8988T (cell line): ENCODE results near the gene CDC42SE1.

ENCODE experiments used
- DNase-seq: peaks from one replicate; pipeline ENCODE4 v3.0.0; 2011

The CDC42SE1 gene

GRCh38 chr1:151051356-151052009 is 7.9 kb downstream of the CDC42SE1 start:
- no peak for DNase-seq

- DNase-seq = no peak
These were observed 9.3 kb downstream of the CDC42SE1 start for GRCh38 chr1:151050051-151050688.

GRCh38 chr1:151049458-151049857 is 10.0 kb downstream of the CDC42SE1 start:
- DNase-seq = no peak

- DNase-seq = no peak
These were observed 10.8 kb downstream of the CDC42SE1 start for GRCh38 chr1:151048645-151049032.

- peak; percentile 81 for DNase-seq
These were observed 11.3 kb downstream of the CDC42SE1 start for GRCh38 chr1:151047925-151048644.

- peak; percentile 79 for DNase-seq
These were observed 11.9 kb downstream of the CDC42SE1 start, which contains the start of gene C1orf56 for GRCh38 chr1:151047591-151047924. Gene C1orf56, plus strand, starts transcription at chr1:151047751. Its CDS starts 97 bp downstream, at chr1:151047848.

- no peak for DNase-seq
These were observed 16.3 kb downstream of the CDC42SE1 start for GRCh38 chr1:151043163-151043562.

- no peak for DNase-seq
These were observed 19.9 kb downstream of the CDC42SE1 start for GRCh38 chr1:151039521-151039920.

- no peak for DNase-seq
These were observed 22.4 kb downstream of the CDC42SE1 start for GRCh38 chr1:151037032-151037431.

- no peak for DNase-seq
These were observed 23.1 kb downstream of the CDC42SE1 start, which contains the start of gene BNIPL for GRCh38 chr1:151036356-151036755. Gene BNIPL, plus strand, starts transcription at chr1:151036586. Its CDS starts 140 bp downstream, at chr1:151036726.

GRCh38 chr1:151035167-151035566 is 24.3 kb downstream of the CDC42SE1 start:
- no peak for DNase-seq

- DNase-seq = no peak
These were observed 27.3 kb downstream of the CDC42SE1 start for GRCh38 chr1:151032164-151032563.

GRCh38 chr1:151026460-151026859 is 33.0 kb downstream of the CDC42SE1 start:
- no peak for DNase-seq

- DNase-seq = peak; percentile 62
These were observed 34.8 kb downstream of the CDC42SE1 start for GRCh38 chr1:151024540-151025146.

GRCh38 chr1:151013518-151013917 is 45.9 kb downstream of the CDC42SE1 start:
- no peak for DNase-seq

- no peak for DNase-seq
These were observed 46.5 kb downstream of the CDC42SE1 start for GRCh38 chr1:151012684-151013471.

- no peak for DNase-seq
These were observed 48.1 kb downstream of the CDC42SE1 start for GRCh38 chr1:151011154-151011850.

GRCh38 chr1:151010346-151010726 is 49.1 kb downstream of the CDC42SE1 start:
- no peak for DNase-seq

GRCh38 chr1:151009674-151010345 is 49.6 kb downstream of the CDC42SE1 start:
- no peak for DNase-seq

GRCh38 chr1:151009206-151009587 is 50.2 kb downstream of the CDC42SE1 start:
- DNase-seq = no peak
